AG04449 (cell line): Measurements from ENCODE around the gene TNS1.
"Not testable (repeated sequence)": the region's sequence is repeated elsewhere in the genome, so short reads cannot be mapped to it uniquely, and the experiment has no call there.

Experiments
- CTCF ChIA-PET: fragments of 350-600 bp; formaldehyde crosslinking; extraction: SDS; loops from one replicate; lab custom pipeline; 2021; ENCODE audit warnings: antibody characterized with exemption; lab: Yijun Ruan, JAX
- POLR2A ChIA-PET: fragments of 400-600, 350-600 bp; formaldehyde crosslinking; extraction: SDS; loops from one replicate; lab custom pipeline; 2020; ENCODE audit warnings: antibody characterized with exemption, inconsistent platforms; lab: Yijun Ruan, JAX
- DNase-seq: peaks from one replicate; pipeline ENCODE4 v3.0.0-alpha.2; 2010; ENCODE audit warnings: low read depth, low spot score
- H3K4me3 ChIP-seq: 2 replicates; pipeline ENCODE4 v1.5.1; 2011; ENCODE audit warnings: low read depth, mild to moderate bottlenecking, control low read depth, low read length
- CTCF ChIP-seq: IDR thresholded peaks from one replicate; pipeline ENCODE4 v1.5.1; 2011; ENCODE audit warnings: mild to moderate bottlenecking, moderate library complexity, low read length, control low read depth, inconsistent platforms; ENCODE audit not compliant: insufficient read depth; ENCODE audit errors: missing control alignments

The TNS1 gene

GRCh38 chr2:218002845-218003180, at the start of gene TNS1:
Gene TNS1, minus strand, starts transcription at chr2:218002995. Its CDS starts 123 bp downstream, at chr2:218002872.
- no peak for TF ChIP-seq CTCF
- no peak for DNase-seq
- POLR2A ChIA-PET, result interaction anchor here (0.6 to 2.7 kb wide), 6 partner anchors 8 to 74 kb away, joined by 3 to 14 read pairs (median 3); no protein-coding TSS in a partner anchor
- H3K4me3 ChIP-seq, result peak within 1 kb of the TSS; percentile 76
- CTCF ChIA-PET, result interaction anchor here (1.1 to 4.1 kb wide), 8 partner anchors 8 to 116 kb away, joined by 3 to 34 read pairs (median 4); partner anchors contain the start of gene RUFY4

- no peak for DNase-seq
- H3K4me3 ChIP-seq, result no peak overlapping the region
- TF ChIP-seq CTCF, result no peak
- ChIA-PET POLR2A (interaction anchor here (0.6 kb wide), 1 partner anchor 61 kb away, joined by 3 read pairs; no protein-coding TSS in a partner anchor), CTCF (interaction anchor here (0.7 to 3.9 kb wide), 6 partner anchors 10 to 295 kb away, joined by 3 to 15 read pairs (median 6); no protein-coding TSS in a partner anchor)
These were observed 49.1 kb upstream of the TNS1 start for GRCh38 chr2:218051903-218052302.

DNA sequence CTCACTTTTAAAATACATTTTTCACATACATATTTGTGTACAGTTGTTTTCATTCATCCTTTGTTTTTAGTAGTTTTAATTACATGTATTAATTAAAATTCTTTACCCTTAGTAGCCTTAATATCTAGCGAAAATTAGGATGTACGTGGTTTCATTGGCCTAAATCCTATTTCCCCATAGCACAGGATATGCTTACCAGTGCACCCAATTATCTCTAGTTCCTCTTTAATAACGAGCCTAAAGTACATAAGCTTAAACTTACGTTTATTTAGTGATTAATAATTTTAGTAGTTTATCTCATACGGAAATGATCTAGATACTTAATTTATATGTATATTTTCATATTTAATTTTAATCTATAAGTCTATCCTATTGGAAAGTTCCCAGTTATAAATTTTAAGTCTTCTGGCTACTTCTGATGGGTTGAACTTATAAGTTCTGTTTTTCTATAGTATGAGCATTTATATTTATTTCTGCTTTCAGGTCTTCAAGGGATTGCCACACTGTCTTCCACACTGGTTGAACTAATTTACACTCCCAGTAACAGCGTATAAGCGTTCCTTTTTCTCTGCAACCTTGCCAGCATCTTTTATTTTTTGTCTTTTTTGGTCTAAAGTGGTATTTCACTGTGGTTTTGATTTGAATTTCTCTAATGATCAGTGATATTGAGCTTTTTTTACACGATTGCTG, 44.9 kb upstream of the TNS1 start:
- H3K4me3 ChIP-seq, result no peak overlapping the region
- POLR2A ChIA-PET, result no interaction called here
- no peak for TF ChIP-seq CTCF
- CTCF ChIA-PET, result interaction anchor here (0.6 to 2.6 kb wide), 3 partner anchors 11 to 259 kb away, joined by 3 to 11 read pairs (median 9); no protein-coding TSS in a partner anchor
- no peak for DNase-seq

DNA sequence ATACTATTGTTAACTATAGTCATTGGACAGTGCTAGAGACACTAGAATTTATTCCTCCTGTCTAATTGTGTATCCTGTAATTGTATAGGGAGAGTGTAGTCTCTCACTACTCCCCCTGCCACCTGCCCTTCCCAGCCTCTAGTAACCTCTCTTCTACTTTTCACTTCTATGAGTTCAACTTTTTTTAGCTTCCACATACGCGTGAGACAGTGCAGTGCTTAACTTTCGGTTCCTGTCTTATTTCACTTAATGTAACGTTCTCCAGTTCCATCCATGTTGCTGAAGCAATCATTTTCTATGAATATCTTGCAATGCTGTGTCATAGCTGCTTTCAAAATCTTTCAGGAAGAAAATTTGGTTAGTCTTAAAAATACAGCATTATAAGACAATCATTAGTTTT, 43.4 kb upstream of the TNS1 start:
- ChIA-PET CTCF (interaction anchor here (0.7 to 2.6 kb wide), 8 partner anchors 9 to 257 kb away, joined by 3 to 11 read pairs (median 6); no protein-coding TSS in a partner anchor), POLR2A (no interaction called here)
- H3K4me3 ChIP-seq, result no peak overlapping the region
- DNase-seq, result no peak
- TF ChIP-seq CTCF, result no peak

DNA sequence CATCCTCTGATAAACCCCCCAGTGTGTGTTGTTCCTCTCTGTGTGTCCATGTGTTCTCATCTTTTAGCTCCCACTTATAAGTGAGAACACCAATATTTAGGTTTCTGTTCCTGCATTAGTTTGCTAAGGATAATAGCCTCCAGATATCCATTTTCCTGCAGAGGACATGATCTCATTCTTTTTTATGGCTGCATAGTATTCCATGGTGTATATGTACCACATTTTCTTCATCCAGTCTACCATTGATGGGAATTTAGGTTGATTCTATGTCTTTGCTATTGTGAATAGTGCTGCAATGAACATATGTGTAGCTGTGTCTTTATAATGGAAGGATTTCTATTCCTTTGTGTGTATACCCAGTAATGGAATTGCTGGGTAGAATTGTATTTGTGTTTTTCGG, 41.8 kb upstream of the TNS1 start:
- H3K4me3 ChIP-seq, POLR2A ChIA-PET, DNase-seq: not testable (repeated sequence)
- CTCF ChIA-PET, result interaction anchor here (1.9 to 5.7 kb wide), 3 partner anchors 11 to 259 kb away, joined by 6 to 33 read pairs (median 30); no protein-coding TSS in a partner anchor

DNA sequence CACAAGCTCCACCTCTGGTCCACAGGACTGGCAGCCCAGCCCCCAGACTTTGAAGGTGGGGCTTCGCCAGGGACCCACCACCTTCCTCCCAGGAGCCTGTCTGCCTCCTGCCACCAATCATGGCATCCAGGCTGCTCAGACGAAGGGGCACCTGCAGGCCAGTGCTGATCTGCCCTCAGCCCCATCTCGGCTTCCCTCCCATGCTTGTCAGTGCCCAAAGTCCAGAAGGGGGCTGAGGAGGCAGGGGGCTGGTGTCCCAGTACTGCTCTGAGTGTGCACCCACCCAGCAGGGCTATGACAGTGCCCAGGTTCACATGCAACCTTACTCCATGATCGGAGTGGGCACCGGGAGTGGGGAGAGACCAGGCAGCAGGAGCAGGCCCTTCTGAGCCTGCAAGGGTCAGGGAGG, 40.9 kb upstream of the TNS1 start:
- ChIA-PET CTCF (interaction anchor here (1.3 to 5.7 kb wide), 4 partner anchors 10 to 258 kb away, joined by 4 to 33 read pairs (median 21); partner anchors contain the start of gene RUFY4), POLR2A (no interaction called here)
- DNase-seq, result no peak

More for the DNA sequence above, 40.9 kb upstream of the TNS1 start:
- no peak overlapping the region for H3K4me3 ChIP-seq
- TF ChIP-seq CTCF, result no peak
